IPS DF 4.7 (cell line): Measurements from ENCODE around the gene SBNO2.

ENCODE experiments used
- DNase-seq: peaks from one replicate; pipeline ENCODE4 v3.0.0-alpha.2; 2013; ENCODE audit warnings: low spot score; ENCODE audit errors: extremely low read depth

SBNO2 gene

GRCh38 chr19:1156305-1156801 is 17.7 kb downstream of the SBNO2 start:
- no peak for DNase-seq

GRCh38 chr19:1155352-1156304 is 18.4 kb downstream of the SBNO2 start:
- no peak for DNase-seq

- no peak for DNase-seq
These were observed 19.2 kb downstream of the SBNO2 start for GRCh38 chr19:1154731-1155351.

DNA sequence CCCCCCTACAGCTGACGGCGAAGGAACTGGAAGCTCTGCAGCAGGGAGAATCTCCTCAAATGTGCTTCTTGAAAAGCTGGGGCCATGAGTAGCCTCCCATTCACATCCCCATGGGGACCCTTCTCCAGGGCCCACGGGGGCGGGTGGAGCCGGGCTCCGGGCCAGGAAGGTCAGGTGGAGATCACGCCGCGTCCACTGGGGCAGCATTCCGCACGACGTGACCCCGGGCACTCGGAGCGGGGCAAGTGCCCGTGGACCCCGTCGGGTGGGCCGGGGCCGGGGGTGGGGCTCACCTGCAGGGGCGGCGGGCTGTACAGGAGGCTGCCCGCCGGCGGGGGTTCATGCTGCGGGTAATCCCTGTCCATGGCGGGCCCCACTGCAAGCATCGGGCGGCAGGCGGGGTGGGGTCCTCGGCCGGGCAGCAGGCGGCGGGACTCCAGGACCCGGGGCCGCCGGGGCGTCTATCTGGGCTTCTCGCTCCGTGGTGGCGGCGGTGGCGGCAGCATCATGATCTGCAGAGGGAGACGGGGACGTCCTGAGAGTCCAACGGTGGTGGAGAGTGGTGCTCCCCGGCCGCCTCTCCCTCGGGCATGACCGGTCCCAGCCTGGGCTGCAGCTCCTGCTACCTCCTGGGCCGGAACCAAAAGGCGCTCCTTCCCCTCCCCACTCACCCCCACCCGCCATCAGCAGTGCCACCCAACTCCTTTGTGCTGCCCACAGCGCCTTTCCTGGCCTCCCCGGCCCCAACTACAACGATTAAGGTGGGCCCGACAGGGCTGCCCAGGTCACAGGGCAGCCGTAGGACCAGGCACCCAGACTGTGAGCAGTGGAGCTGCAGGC is 20.0 kb downstream of the SBNO2 start:
- DNase-seq, result no peak

DNA sequence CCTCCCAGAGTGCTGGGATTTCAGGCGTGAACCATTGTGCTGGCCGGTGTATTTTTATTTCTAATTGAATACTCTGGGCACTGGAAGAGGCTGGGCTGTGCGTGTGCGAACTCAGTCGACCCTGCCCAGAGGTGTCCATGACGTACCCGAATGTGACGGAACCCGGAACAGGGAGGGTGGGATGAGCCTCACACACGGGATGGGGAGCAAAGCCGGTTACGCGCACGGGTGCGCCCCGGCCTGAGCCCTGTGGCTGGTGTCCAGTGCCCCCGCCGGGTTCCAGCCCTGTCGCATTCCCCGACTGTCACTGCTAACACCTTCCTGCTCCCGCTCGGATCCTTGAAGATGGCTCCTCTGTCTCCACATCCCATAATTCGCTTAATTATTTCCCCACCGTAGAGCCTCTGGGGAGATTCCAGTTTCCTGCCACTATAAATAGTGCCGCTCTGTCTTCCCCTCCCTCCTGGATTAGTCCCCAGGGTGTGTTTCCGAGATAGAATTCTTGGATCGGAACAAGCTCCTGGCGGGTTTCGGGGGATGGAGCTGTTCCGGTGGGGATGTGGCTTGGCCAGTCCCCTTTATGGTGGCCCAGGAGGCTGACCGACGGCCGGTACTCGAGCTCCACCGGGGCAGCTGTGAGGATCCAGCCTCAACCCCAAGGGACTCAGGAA is 22.0 kb downstream of the SBNO2 start:
- DNase-seq, result no peak

DNA sequence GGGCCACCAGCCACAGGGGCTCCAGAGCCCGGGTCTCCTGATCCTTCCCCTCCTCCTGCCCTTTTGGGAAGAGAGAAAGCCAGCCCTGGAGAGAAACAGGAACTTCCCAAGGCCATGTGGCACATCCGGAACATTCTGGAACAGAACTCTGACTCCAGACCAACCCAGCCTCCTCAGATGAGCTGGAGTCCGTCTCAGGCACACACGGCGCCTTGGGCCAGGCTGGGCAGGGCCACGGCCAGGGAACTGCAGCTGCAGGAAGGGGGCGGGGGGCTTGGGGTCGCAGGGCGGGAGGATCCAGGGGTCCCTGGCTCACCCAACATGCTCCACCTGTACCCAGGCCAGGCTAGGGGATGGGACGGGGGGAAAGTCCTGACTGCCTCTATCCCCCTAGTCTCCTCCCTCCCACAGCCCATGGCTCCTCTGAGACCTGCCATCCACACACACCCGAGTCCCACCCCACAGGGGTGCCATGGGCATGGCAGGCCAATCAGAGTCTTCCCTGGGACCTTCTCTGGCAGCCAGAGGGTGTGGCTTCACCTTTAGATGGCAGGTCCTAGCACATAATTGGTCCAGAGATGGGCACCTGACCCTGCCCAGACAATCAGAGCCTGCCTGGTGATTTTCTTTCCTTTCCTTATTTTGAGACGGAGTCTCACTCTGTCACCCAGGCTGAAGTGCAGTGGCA is 22.9 kb downstream of the SBNO2 start:
- DNase-seq, result no peak

- DNase-seq, result no peak
These were observed 23.6 kb downstream of the SBNO2 start for GRCh38 chr19:1150333-1151036.

- DNase-seq, result no peak
These were observed 24.6 kb downstream of the SBNO2 start for GRCh38 chr19:1149259-1150045.

GRCh38 chr19:1147934-1148549 is 26.0 kb downstream of the SBNO2 start:
- no peak for DNase-seq

DNA sequence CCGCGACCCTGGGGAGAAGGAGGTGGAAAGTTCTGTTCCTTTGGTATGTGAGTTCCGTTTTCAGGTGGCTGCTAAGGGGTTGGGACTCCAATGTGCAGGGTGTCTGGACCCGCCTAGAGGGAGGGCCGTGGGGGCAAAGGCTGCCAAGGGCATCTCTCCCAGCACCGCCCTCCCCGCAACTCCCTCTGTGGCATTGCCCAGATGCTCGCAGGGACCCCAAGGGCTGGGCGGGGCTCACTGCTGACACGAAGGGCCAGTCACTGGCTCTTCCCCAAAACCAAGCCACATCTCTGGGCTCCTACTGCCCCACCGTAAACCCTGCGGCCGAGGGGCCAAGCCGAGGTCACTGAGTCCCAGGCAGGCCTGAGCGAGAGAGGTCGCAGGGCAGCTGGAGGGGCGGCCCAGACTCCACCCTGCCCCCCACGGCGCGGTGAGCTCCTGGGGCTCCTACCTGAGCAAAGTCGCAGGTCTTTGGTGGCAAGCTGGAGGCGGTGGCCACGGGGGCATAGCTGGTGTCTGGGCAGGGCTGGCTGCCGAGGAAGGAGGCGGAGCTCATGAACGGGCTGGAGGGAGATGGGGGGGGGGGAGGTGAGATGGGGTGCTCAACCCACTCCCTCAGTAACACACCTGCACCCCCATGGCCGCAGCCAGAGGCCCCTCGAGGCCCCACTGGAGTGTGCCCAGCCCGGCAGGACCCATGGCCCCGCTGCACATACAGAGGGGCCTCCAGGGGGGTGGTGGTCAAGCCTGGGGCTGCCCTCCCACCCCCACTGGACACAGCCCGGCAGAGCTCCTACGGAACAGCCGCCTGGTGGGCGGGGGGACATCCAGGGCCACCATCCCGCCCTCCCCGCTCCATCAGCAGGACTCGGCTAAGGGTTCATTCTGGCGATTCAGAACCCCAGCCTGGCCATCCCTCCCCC is 26.9 kb downstream of the SBNO2 start:
- no peak for DNase-seq

DNA sequence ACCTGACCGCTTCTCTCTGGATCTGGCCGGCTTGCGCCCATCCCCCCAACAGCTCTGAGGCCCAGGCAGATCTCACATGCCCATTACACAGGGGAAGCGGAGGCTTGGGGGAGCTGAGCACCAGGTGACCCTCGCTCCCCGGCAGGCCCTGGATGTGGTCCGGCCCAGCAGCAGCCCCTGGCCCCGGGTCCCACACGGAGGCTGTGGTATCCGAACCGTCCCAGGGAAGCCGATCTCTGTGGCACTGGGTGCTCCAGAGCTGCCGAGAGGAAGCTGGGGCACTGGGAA is 27.7 kb downstream of the SBNO2 start:
- no peak for DNase-seq

- DNase-seq, result no peak
These were observed 28.2 kb downstream of the SBNO2 start for GRCh38 chr19:1145635-1146411.

DNA sequence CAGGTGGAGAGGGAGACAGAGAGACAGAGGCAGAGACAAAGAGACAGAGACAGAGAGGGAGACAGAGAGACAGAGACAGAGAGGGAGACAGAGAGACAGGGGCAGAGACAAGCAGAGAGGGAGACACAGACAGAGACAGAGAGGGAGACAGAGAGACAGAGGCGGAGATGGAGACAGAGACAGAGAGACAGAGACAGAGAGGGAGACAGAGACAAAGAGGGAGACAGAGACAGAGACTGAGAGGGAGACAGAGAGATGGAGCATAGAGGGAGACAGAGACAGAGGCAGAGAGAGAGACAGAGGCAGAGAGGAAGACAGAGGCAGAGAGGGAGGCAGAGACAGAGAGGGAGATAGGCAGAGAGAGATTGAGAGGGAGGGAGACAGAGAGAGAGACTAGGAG is 29.3 kb downstream of the SBNO2 start:
- no peak for DNase-seq

DNA sequence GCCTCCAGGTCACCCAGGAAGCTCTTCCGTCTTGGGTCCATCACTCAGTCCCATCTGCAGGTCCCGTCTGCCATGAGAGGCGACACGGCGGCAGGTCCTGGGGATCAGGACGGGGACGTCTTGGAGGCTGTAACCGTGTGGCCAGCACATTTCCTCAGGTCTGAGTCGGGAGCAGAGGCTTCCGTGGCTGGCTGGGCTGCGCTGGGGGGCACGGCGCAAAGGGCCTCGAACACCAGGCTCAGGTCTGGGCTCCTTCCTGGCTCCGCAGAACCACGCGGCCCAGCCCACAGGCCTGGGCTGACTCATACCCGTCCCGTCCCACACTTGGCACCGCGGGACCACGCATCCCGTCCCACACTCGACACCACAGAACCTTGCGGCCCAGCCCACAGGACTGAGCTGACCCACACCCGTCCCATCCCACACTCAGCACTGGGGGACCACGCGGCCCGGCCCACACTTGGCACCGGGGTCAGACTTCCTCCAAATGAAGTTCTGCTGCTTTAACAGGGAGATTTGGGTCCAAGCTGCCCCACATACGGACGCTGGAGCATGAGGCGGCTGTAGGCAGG is 30.2 kb downstream of the SBNO2 start:
- DNase-seq, result no peak

DNA sequence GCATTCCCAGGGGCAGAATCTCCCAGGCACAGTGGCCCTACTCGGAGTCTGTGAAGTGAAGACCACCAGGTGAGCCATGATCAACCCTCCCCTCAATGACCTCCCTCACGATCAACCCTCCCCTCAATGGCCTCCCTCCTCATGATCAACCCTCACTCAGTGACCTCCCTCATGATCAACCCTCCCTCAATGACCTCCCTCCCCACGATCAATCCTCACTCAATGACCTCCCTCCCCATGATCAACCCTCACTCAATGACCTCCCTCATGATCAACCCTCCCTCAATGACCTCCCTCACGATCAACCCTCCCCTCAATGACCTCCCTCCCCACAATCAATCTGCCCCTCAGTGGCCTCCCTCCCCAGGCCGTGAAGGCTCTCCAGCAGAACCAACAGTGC is 32.1 kb downstream of the SBNO2 start:
- no peak for DNase-seq

DNA sequence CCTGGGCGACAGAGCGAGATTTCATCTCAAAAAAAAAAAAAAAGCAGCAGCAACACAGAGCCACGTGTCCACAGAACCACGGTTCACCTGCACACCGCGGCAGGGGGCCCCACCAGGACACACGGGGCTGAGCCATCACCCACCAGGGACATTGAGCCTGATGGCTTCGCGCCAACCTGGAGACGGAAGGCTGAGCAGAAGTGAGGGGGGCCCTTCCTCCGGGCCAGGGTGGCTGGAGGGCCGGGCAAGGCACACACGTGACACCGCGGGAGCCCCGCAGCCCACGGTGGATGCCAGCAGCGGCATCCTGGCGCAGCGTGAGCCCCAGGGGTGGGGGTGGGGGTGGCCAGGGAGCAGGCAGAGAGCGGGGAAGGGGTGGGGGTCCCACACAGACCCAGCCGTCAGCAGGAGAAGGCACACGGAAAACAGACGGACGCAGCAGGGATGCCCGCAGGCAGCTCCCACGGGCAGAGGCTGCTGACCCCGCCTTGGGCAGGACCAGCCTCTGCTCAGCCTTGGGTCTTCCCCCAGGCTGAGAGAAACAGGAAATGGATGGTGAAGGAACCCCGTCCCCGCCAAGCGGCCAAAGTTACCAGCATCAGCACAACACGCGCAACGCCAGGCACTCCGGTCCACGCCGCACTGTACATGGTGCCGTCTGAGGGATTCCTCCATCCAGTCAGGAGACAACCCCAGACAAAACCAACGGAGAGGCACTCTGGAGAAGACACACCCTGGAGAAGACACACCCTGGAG is 33.6 kb downstream of the SBNO2 start:
- no peak for DNase-seq
